Skeletal muscle tissue (tissue), 4 donors: ENCODE data around the gene ACVR1. TPM values are rescaled to one million over a fixed set of nuclear protein-coding genes. Genes with fewer than 3 reads are reported as not detected.

Experiments used
- H3K27ac ChIP-seq: one replicate; pipeline ENCODE4 v1.7.0; 2013; ENCODE audit warnings: mild to moderate bottlenecking, low read depth, low read length, inconsistent platforms
- H3K27me3 ChIP-seq, 3 donors: one replicate each; pipeline ENCODE4 v1.7.0; 2013; ENCODE audit warnings: low read length in 3 of 3; ENCODE audit not compliant: control insufficient read depth in 3 of 3, insufficient read depth in 3 of 3
- H3K36me3 ChIP-seq, 3 donors: one replicate each; pipeline ENCODE4 v1.7.0; 2013; ENCODE audit warnings: low read length in 3 of 3; ENCODE audit not compliant: control insufficient read depth in 3 of 3, insufficient read depth in 3 of 3
- H3K4me1 ChIP-seq, 3 donors: one replicate each; pipeline ENCODE4 v1.7.0; 2013; ENCODE audit warnings: low read length in 3 of 3, mild to moderate bottlenecking in 3 of 3; ENCODE audit not compliant: control insufficient read depth in 3 of 3, insufficient read depth in 3 of 3
- H3K4me3 ChIP-seq, 3 donors: one replicate each; pipeline ENCODE4 v1.7.0; 2013; ENCODE audit warnings: low read length in 3 of 3
- H3K9ac ChIP-seq, 3 donors: one replicate each; pipeline ENCODE4 v1.7.0; 2013; ENCODE audit warnings: low read length in 3 of 3, mild to moderate bottlenecking in 3 of 3, moderate library complexity in 2 of 3, low read depth in 1 of 3
- H3K9me3 ChIP-seq, 3 donors: one replicate each; pipeline ENCODE4 v1.7.0; 2013; ENCODE audit warnings: low read length in 3 of 3; ENCODE audit not compliant: control insufficient read depth in 3 of 3
- total RNA-seq: library from RNA; depleted of rRNA; stranded (reverse); fragments of >200 nt; gene quantifications from one replicate; pipeline ENCODE4 v1.2.3, GENCODE V29; 2014
- donor health status: Osteomylitis.

ACVR1 gene
- total RNA-seq, 1 donor from 2014 or later: 18.8 TPM

GRCh38 chr2:157875641-157876065 is 477 bp downstream of the ACVR1 start:
- Histone ChIP-seq H3K27me3 (no peaks in the 10 kb centered on the region), H3K4me3 (peak overlapping the region; percentile 79 to 89 (median 85)), H3K36me3 (no peaks in the 10 kb centered on the region), H3K27ac (peak overlapping the region; percentile 86), H3K9ac (peak overlapping the region; percentile 63 to 86 (median 66)), H3K4me1 (peaks cover 28 to 38% (median 35%) of the 10 kb centered on the region in 3 donors), H3K9me3 (no peaks in the 10 kb centered on the region)

GRCh38 chr2:157874997-157875640 is 1.0 kb downstream of the ACVR1 start:
- peak overlapping the region; percentile 79 to 89 (median 85) for H3K4me3 ChIP-seq
- H3K27me3 ChIP-seq: no peaks in the 10 kb centered on the region
- no peaks in the 10 kb centered on the region for H3K9me3 ChIP-seq
- peak overlapping the region; percentile 86 for H3K27ac ChIP-seq
- H3K9ac ChIP-seq: peak overlapping the region; percentile 63 to 86 (median 66)
- no peaks in the 10 kb centered on the region for H3K36me3 ChIP-seq
- H3K4me1 ChIP-seq: peaks cover 28 to 38% (median 35%) of the 10 kb centered on the region in 3 donors

GRCh38 chr2:157874348-157874747 is 1.8 kb downstream of the ACVR1 start:
- H3K36me3 ChIP-seq: no peaks in the 10 kb centered on the region
- H3K27ac ChIP-seq: peak overlapping the region; percentile 86
- no peaks in the 10 kb centered on the region for H3K27me3 ChIP-seq
- H3K9me3 ChIP-seq: no peaks in the 10 kb centered on the region
- peak overlapping the region; percentile 52 to 66 (median 63) for H3K9ac ChIP-seq
- peak overlapping the region; percentile 79 to 89 (median 85) for H3K4me3 ChIP-seq
- peaks cover 28 to 42% (median 39%) of the 10 kb centered on the region in 3 donors for H3K4me1 ChIP-seq

GRCh38 chr2:157872791-157873190 is 3.3 kb downstream of the ACVR1 start:
- Histone ChIP-seq H3K27me3 (no peaks in the 10 kb centered on the region), H3K9ac (no peak overlapping the region), H3K36me3 (no peaks in the 10 kb centered on the region), H3K4me3 (no peak overlapping the region), H3K4me1 (peaks cover 28 to 41% (median 41%) of the 10 kb centered on the region in 3 donors), H3K27ac (no peak overlapping the region), H3K9me3 (no peaks in the 10 kb centered on the region)

- Histone ChIP-seq H3K4me3 (no peak overlapping the region), H3K9me3 (no peaks in the 10 kb centered on the region), H3K27me3 (no peaks in the 10 kb centered on the region), H3K9ac (no peak overlapping the region), H3K27ac (no peak overlapping the region), H3K4me1 (peaks cover 26 to 47% (median 32%) of the 10 kb centered on the region in 3 donors), H3K36me3 (no peaks in the 10 kb centered on the region)
Measured at GRCh38 chr2:157871415-157871814, 4.7 kb downstream of the ACVR1 start.

- Histone ChIP-seq H3K4me1 (peaks cover 16 to 40% (median 20%) of the 10 kb centered on the region in 3 donors), H3K4me3 (no peak overlapping the region)
Measured at GRCh38 chr2:157868993-157869392, 7.1 kb downstream of the ACVR1 start.

GRCh38 chr2:157867703-157868102 is 8.4 kb downstream of the ACVR1 start:
- H3K9me3 ChIP-seq: no peaks in the 10 kb centered on the region
- peaks cover 10 to 28% (median 11%) of the 10 kb centered on the region in 3 donors for H3K4me1 ChIP-seq
- H3K9ac ChIP-seq: no peak overlapping the region

More at GRCh38 chr2:157868993-157869392, 7.1 kb downstream of the ACVR1 start:
- H3K9ac ChIP-seq: no peak overlapping the region
- no peak overlapping the region for H3K27ac ChIP-seq
- H3K9me3 ChIP-seq: no peaks in the 10 kb centered on the region
- H3K36me3 ChIP-seq: no peaks in the 10 kb centered on the region
- no peaks in the 10 kb centered on the region for H3K27me3 ChIP-seq

GRCh38 chr2:157866666-157867642 is 9.2 kb downstream of the ACVR1 start:
- Histone ChIP-seq H3K4me1 (peaks cover 7 to 21% (median 8%) of the 10 kb centered on the region in 3 donors), H3K9ac (no peak overlapping the region), H3K27ac (no peak overlapping the region), H3K9me3 (no peaks in the 10 kb centered on the region), H3K27me3 (no peaks in the 10 kb centered on the region), H3K4me3 (no peak overlapping the region), H3K36me3 (no peaks in the 10 kb centered on the region)

More at GRCh38 chr2:157867703-157868102, 8.4 kb downstream of the ACVR1 start:
- H3K36me3 ChIP-seq: no peaks in the 10 kb centered on the region
- no peaks in the 10 kb centered on the region for H3K27me3 ChIP-seq
- no peak overlapping the region for H3K4me3 ChIP-seq
- no peak overlapping the region for H3K27ac ChIP-seq

GRCh38 chr2:157866202-157866601 is 9.9 kb downstream of the ACVR1 start:
- Histone ChIP-seq H3K4me1 (peaks cover 4 to 18% (median 8%) of the 10 kb centered on the region in 3 donors), H3K36me3 (no peaks in the 10 kb centered on the region), H3K27ac (no peak overlapping the region), H3K4me3 (no peak overlapping the region), H3K9ac (no peak overlapping the region), H3K27me3 (no peaks in the 10 kb centered on the region), H3K9me3 (no peaks in the 10 kb centered on the region)
